ENCODE measurements around the gene HCST.

DNA sequence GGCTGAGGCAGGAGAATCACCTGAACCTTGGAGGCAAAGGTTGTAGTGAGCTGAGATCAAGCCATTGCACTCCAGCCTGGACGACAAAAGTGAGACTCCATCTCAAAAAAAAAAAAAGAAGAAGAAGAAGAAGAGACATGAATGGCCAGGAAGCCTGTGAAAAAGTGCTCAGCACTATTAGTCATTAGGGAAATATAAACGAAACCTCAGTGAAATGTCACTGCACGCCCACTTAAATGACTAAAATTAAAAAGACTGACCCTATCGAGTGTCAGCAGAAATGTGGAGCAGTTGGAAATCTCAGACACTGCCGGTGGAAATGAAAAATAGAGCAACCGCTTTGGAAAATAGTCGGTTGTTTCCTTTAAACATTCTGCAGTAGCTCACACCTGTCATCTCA is 11.3 kb downstream of the HCST start:
- TF ChIP-seq, protein P1, sequence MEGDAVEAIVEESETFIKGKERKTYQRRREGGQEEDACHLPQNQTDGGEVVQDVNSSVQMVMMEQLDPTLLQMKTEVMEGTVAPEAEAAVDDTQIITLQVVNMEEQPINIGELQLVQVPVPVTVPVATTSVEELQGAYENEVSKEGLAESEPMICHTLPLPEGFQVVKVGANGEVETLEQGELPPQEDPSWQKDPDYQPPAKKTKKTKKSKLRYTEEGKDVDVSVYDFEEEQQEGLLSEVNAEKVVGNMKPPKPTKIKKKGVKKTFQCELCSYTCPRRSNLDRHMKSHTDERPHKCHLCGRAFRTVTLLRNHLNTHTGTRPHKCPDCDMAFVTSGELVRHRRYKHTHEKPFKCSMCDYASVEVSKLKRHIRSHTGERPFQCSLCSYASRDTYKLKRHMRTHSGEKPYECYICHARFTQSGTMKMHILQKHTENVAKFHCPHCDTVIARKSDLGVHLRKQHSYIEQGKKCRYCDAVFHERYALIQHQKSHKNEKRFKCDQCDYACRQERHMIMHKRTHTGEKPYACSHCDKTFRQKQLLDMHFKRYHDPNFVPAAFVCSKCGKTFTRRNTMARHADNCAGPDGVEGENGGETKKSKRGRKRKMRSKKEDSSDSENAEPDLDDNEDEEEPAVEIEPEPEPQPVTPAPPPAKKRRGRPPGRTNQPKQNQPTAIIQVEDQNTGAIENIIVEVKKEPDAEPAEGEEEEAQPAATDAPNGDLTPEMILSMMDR (IDR thresholded peaks at IDR 0.05): no peak
- no peak for TF ChIP-seq POLR2A (IDR thresholded peaks at IDR 0.05)
